GM19328 (cell line): ENCODE measurements around the gene TLR3.
"Not testable (repeated sequence)": the region's sequence is repeated elsewhere in the genome, so short reads cannot be mapped to it uniquely, and the experiment has no call there.

Experiments used
- ATAC-seq: cut with Tn5 transposase; IDR thresholded peaks from one replicate; pipeline ENCODE4 v1.9.1; 2021; ENCODE audit warnings: mild to moderate bottlenecking, moderate library complexity; ENCODE audit not compliant: unreplicated experiment

Gene TLR3

DNA sequence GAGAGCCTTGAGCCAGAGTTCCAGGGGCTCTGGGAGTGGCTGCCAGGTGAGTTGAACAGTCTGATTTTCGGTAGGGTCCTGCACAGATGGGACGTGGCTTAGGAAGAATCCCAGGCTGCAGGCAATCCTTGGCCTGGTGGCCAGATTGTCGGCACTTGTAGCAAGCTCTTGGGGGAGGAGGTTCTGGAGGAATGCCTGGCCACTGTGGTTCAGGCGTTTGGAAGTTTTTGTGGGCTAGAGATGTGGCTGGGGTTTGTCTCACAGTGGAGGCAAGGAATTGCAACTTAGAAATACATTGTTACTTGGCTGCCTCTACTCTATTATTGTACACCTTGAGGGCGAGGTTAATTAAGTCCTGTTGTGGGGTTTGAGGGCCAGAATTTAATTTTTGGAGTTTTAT, 21.5 kb upstream of the TLR3 start:
- not testable (repeated sequence) for ATAC-seq

GRCh38 chr4:186050135-186050534, 18.8 kb upstream of the TLR3 start:
- ATAC-seq = not testable (repeated sequence)

DNA sequence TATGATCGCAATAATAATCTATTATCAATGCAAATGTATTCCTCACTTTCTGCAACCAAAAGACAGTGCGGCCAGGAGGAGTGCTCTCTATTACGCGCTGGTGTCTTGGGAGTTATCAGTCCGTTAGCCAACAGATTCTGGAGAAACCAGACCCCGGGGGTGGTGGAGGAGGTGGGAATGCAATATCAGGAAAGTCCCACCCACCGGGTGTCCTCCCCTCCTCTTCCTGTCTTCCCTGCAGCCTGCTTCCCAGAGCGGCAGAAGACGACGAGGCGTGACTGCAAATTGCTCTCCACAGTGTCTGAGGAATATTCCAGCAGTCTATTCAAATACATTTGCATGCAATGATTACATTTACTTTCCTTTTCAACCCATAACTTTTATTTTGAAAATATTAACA, 17.9 kb upstream of the TLR3 start:
- ATAC-seq = no peak

- peak; percentile 99 for ATAC-seq
Observed at GRCh38 chr4:186058253-186058979, 10.5 kb upstream of the TLR3 start.

DNA sequence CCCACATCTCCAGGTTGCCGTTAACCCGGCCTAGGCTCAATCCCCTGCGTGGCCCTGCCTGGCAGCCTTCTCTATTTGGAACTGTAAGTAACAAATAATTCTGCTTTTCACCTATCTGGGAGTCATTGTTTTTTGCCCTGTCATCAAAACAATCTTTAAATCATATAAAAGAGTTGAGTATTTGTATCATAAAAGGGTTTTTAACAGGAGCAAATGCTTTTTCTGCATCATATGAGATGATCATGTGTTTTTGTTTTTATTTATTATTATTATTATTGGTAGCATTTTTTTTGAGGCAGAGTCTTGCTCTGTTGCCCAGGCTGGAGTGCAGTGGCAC, 10.0 kb upstream of the TLR3 start:
- ATAC-seq = no peak

DNA sequence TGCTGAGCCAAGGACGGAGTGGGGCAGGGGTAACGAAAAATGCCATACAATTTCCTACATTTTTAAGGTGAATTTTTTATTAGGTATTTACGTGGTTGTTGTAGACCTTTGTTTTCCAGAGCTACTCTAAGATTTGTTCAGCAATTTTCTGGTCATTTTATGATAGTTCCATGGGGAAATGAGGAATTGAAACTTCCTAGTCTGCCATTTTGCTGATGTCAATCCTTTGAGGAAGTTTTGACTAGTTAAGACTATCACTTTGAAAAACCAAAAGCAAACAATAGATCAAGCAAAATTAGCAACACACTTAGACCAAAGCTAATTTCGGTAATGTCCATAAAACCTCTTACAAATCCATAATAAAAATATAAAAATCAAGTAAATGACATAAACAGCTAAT, 7.0 kb upstream of the TLR3 start:
- no peak for ATAC-seq

GRCh38 chr4:186067757-186068385, 1.1 kb upstream of the TLR3 start:
- ATAC-seq = peak; percentile 61

- ATAC-seq = no peak
Observed at GRCh38 chr4:186069729-186070128, 773 bp downstream of the TLR3 start.

- ATAC-seq = no peak
Observed at GRCh38 chr4:186072516-186072915, 3.6 kb downstream of the TLR3 start.

DNA sequence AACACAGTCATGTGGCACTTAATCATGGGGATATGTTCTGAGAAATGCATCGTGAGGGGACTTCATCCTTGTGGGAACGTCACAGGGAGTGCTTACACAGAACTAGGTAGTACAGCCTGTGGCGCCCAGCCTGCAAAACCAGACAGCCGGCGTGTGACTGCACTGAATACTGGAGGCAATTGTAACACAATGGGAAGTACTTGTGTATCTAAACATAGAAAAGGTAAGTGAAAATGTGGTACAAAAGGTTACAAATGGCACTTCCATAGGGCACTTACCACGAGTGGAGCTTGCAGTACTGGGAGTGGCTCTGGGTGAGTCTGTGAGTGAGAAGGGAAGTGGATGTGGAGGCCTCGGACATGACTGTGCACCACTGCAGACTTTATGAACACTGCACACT, 5.2 kb downstream of the TLR3 start:
- no peak for ATAC-seq

- no peak for ATAC-seq
Observed at GRCh38 chr4:186078981-186079638, 10.2 kb downstream of the TLR3 start.

DNA sequence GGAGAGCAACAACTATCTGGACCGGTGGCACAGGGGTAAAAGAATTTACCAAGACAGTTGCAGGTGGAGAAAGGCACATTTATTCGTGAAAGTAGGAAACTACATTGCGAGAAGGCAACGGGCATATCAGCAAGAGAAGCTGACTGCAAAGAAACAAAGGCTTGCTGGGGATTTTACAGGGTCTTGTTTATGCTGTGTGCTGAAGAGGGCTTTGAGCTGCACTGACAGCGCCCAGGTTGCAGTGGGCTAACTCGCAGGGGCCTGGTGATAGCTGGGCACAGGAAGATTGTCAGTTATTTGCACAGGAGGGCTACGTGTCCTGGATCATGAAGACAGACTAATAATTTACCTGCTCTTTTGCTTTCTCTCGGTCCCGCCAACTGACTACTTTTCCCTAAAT, 10.7 kb downstream of the TLR3 start:
- no peak for ATAC-seq

- ATAC-seq = no peak
Observed at GRCh38 chr4:186081202-186081807, 12.3 kb downstream of the TLR3 start.

- no peak for ATAC-seq
Observed at GRCh38 chr4:186082221-186082620, 13.3 kb downstream of the TLR3 start.

- ATAC-seq = no peak
Observed at GRCh38 chr4:186088523-186088922, 19.6 kb downstream of the TLR3 start.

DNA sequence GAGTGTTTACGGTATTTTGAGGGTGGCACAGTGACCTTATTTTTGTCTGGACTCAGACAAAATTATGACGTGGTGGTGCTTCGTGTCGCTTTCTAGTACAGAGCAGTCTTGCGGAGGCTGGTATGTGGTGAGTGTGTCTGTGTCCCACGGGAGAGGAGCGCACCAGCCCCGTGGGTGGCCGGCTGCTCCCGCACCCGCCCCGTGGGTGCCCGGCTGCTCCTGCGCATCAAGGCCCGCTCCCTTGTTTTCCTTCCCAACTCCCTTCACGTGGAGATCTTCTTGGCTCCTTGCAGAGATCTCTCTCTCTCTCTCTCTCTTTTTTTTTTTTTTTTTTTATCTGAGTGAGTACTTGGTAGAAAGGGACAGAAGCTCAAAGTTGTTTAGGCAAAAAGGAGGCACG, 23.3 kb downstream of the TLR3 start:
- no peak for ATAC-seq

DNA sequence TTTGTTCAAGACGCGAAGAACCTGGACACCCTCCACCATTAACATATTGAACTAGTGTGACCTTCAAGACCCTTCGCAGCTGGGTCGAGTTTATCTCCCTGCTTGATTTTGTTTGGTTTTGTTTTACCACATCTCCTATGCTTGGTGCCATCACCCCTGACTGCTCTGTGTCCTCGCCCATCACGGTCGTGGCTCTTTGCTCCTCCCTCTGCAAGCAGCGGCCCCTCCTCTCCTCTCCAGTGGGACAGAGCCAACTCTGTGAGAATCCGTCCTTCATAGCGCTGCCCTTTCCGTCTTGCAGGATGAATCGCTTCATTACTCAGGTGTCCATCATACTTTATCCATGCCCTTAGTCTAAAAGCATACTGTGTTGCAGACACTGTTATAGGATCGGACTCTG, 26.4 kb downstream of the TLR3 start:
- ATAC-seq = no peak

DNA sequence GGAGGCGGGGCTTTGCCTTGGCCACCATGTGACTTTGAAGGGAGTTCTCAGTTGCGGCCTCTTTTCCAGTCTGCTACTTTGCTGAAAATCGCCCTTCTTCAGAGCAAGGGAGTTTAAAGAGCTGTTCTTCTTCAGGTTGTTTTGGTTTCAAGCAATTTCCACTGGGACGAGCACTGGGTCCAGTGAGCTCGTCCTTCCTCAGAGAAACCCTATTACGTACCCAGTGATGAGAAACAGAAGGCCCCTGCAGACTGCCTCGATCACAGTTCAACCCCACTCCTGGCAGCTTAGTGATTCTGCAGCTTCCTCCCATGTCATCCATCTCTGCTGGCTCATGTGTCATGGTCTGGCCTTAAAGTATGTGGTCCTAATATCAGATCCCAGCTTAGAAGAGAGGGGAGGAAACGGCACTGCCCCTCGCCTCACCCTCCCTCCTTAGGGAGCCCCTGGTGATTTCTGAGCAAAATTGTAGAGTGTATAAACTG, 27.8 kb downstream of the TLR3 start:
- no peak for ATAC-seq

DNA sequence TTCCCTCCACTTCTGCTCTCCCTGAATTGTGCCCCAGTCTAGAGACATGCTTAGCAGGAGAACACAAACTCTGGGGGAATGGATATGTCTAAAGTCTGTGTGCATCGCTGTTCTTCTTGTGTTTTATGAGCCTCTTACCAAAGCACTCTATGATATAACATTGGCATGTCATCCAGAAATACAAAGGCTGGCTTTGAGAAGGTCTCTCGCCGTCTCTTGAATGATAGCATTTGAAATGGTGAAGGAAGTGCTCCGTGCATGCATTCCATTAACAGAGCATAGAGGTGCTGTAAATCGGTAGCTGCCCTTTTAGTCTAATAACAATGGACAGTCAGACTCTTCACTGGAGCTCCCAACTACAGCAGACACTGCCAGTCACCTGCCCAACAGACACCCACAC, 28.4 kb downstream of the TLR3 start:
- ATAC-seq = no peak

GRCh38 chr4:186102931-186103330, 34.0 kb downstream of the TLR3 start:
- no peak for ATAC-seq

DNA sequence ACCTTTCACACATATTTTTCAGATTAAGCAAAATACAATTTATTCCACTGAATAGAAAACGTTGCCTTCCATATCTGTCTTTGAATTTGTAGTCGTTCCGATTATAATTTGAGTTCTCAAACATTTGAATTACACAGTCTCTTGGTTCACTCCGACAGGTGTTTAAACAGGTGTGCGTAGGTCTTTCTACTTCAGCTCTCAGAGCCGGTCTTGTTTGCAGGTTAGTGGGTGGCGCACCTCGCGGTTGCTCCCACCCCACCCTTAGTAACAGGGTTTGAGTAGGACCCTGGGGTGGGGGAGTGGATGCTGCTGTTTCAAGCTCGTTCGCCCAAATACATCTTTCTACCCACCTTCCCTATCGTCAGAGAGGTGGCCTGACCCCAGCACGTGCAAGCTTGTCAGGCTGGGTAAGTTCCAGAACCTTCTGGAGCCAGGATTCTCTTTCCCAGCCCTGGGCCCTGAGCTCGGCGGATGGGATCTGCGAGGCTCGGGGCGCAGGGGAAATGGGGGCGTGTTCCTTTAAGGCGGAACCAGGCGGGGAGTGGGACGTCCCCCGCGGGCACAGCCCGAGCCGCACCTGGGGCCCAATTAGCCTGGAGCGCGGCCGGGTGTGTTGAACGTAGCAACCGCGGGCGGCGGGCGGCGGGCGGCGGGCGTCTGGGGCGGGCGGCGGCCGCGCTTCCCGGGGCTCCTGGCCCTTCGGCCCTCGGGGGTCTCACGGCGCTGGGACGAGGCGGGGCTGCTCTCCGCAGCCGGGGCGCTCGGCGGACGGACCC, 35.3 kb downstream of the TLR3 start, which contains the start of gene FAM149A:
Gene FAM149A (plus strand): TSS at position 591 of the 776 bp plus-strand sequence.
- peak; percentile 70 for ATAC-seq
